Karpas-422 (cell line): ENCODE measurements around the gene CHAC1. TPM values are rescaled to one million over a fixed set of nuclear protein-coding genes. Genes with fewer than 3 reads are reported as not detected.
"Not testable (repeated sequence)": the region's sequence is repeated elsewhere in the genome, so short reads cannot be mapped to it uniquely, and the experiment has no call there.

Source experiments
- DNase-seq: peaks from one replicate; pipeline ENCODE4 v3.0.0-alpha.2; 2015
- H2AFZ ChIP-seq: fragments of 200-600 bp; sonication (generic); 2 replicates; pipeline ENCODE4 v1.6.1; 2014; ENCODE audit warnings: antibody characterized with exemption, low read length, mixed read lengths
- H3K27ac ChIP-seq: fragments of 200-600 bp; sonication (generic); 2 replicates; pipeline ENCODE4 v1.5.1; 2014; ENCODE audit warnings: mild to moderate bottlenecking, low read length, moderate library complexity
- H3K27me3 ChIP-seq: fragments of 200-600 bp; sonication (generic); 2 replicates; pipeline ENCODE4 v1.6.1; 2014; ENCODE audit warnings: low read length, mixed read lengths
- H3K36me3 ChIP-seq: fragments of 200-600 bp; sonication (generic); 2 replicates; pipeline ENCODE4 v1.6.1; 2014; ENCODE audit warnings: low read length, mixed read lengths; ENCODE audit not compliant: insufficient read depth
- H3K4me1 ChIP-seq: fragments of 200-600 bp; sonication (generic); 2 replicates; pipeline ENCODE4 v1.6.1; 2014; ENCODE audit warnings: mild to moderate bottlenecking, low read length, mixed read lengths
- H3K4me2 ChIP-seq: fragments of 200-600 bp; sonication (generic); 2 replicates; pipeline ENCODE4 v1.6.1; 2014; ENCODE audit warnings: low read length, low read depth, mild to moderate bottlenecking; ENCODE audit not compliant: poor library complexity, severe bottlenecking
- H3K4me3 ChIP-seq: fragments of 200-600 bp; sonication (generic); 2 replicates; pipeline ENCODE4 v1.5.1; 2014; ENCODE audit warnings: mild to moderate bottlenecking, antibody characterized with exemption, low read length, mixed read lengths
- H3K79me2 ChIP-seq: fragments of 200-600 bp; sonication (generic); 2 replicates; pipeline ENCODE4 v1.6.1; 2014; ENCODE audit warnings: mild to moderate bottlenecking, low read length, mixed read lengths
- H3K9ac ChIP-seq: fragments of 200-600 bp; sonication (generic); 2 replicates; pipeline ENCODE4 v1.6.0; 2014; ENCODE audit warnings: low read length
- H3K9me2 ChIP-seq: fragments of 200-600 bp; sonication (generic), shearing (Covaris generic); replicated peaks from 2 replicates; pipeline ENCODE4 v1.6.0; 2014; ENCODE audit warnings: mild to moderate bottlenecking, low read length, moderate library complexity; ENCODE audit not compliant: insufficient read depth
- H3K9me3 ChIP-seq: fragments of 300-700, 200-600 bp; sonication (generic); 2 replicates; pipeline ENCODE4 v1.6.1; 2014; ENCODE audit warnings: low read length, mixed read lengths
- H4K20me1 ChIP-seq: fragments of 200-600 bp; sonication (generic); 2 replicates; pipeline ENCODE4 v1.6.1; 2014; ENCODE audit warnings: mild to moderate bottlenecking, antibody characterized with exemption, low read length, low read depth; ENCODE audit not compliant: insufficient read depth
- total RNA-seq: library from RNA; depleted of rRNA; stranded (reverse); fragments of >200 nt; shearing (Covaris generic); gene quantifications from 2 replicates; pipeline ENCODE4 v1.2.3, GENCODE V29; 2014; ENCODE audit warnings: low replicate concordance

CHAC1 gene
- total RNA-seq, 1 experiment from 2014 or later: 45.5 TPM

DNA sequence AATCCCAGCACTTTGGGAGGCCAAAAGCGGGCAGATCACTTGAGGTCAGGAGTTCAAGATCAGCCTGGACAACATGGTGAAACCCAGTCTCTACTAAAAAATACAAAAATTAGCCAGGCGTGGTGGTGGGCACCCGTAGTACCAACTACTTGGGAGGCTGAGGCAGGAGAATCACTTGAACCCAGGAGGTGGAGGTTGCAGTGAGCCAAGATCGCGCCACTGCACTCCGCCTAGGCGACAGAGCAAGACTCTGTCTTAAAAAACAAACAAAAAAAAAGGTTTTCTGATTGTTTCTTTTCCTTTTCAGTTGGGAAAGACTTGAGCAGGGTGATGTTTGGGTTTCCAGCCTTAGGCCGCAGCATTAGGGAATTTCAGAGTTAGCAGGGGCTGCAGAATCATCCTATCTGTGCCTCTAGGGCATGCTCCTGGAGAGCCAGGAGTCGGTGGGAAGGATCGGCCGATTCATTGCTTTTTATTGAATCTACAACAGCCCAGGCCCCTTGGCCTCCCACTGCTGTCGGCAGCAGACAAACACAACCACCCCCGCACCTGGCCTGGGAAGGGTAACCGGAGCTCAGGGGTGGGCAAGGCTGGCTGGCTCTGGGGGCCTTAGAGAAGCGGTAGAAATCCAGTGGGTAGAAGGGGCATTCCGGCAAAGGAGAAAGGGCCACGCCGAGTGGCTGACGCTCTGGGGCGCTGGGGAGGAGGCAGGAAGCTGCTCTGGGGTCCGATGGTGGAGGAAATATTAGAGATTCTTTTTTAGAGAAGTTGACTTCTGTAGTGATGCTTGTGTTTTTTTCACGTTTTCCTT lies 6.3 kb downstream of the CHAC1 start:
- peaks cover 7% of the 10 kb centered on the region; the same call in 1 of the 2 replicates for H3K4me1 ChIP-seq
- no peak overlapping the region for H3K4me2 ChIP-seq
- no peak overlapping the region for H2AFZ ChIP-seq
- DNase-seq: no peak
- no peaks in the 10 kb centered on the region for H3K36me3 ChIP-seq
- H3K9me3 ChIP-seq: no peaks in the 10 kb centered on the region
- H3K27me3 ChIP-seq: no peaks in the 10 kb centered on the region
- H3K27ac ChIP-seq: no peak overlapping the region
- no peaks in the 10 kb centered on the region for H3K79me2 ChIP-seq
- H4K20me1 ChIP-seq: no peaks in the 10 kb centered on the region
- H3K4me3 ChIP-seq: no peak overlapping the region
- H3K9me2 ChIP-seq: no peaks in the 10 kb centered on the region
- H3K9ac ChIP-seq: no peak overlapping the region

DNA sequence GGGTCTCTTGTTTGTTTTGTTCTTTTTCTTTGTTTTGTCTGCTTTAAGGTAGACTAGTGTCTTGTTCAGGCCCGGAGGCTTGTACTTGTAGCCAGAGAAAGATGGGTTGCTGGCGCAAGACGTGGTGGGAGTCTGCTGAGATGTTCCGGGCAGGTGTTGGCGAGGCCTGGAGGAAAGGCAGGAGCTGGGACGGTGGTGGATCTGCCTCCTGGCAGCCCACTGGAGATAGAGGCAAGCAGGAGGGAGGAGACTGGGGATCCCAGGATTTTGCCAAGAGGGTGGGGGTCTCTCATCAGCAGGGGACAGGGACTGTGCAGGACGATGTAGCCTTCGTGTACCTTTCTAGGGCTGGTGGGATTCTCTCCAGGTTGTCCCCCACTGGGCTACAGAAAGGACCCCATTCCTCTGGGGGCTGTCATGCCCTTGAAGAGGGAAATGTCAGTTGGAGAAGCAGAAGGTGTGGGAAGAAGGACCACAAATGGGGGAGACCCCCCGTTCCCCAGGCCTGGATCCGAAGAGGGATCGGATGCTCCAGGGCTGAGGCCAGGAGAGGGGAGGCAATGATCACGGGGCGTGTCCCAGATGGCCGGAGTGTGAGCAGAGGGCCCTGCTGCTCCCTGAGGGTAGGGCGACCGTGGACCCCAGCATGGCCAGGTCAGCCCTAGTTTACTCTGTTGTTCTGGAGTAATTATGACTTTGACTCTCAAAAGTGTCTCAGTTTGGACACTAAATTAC lies 7.0 kb downstream of the CHAC1 start:
- Histone ChIP-seq H3K4me2 (no peak overlapping the region), H3K9me2 (no peaks in the 10 kb centered on the region), H3K36me3 (no peaks in the 10 kb centered on the region), H3K4me3 (no peak overlapping the region), H3K4me1 (peaks cover 7% of the 10 kb centered on the region; the same call in 1 of the 2 replicates), H3K79me2 (no peaks in the 10 kb centered on the region), H2AFZ (no peak overlapping the region), H4K20me1 (no peaks in the 10 kb centered on the region), H3K9me3 (no peaks in the 10 kb centered on the region), H3K27me3 (no peaks in the 10 kb centered on the region), H3K27ac (no peak overlapping the region), H3K9ac (no peak overlapping the region)
- no peak for DNase-seq

- Histone ChIP-seq H3K79me2 (no peaks in the 10 kb centered on the region), H3K27me3 (no peaks in the 10 kb centered on the region), H3K9me3 (no peaks in the 10 kb centered on the region), H3K4me2 (no peak overlapping the region), H2AFZ (no peak overlapping the region), H3K27ac (no peak overlapping the region), H3K4me3 (no peak overlapping the region), H3K4me1 (peaks cover 7% of the 10 kb centered on the region; the same call in 1 of the 2 replicates), H4K20me1 (no peaks in the 10 kb centered on the region), H3K9me2 (no peaks in the 10 kb centered on the region), H3K9ac (no peak overlapping the region), H3K36me3 (no peaks in the 10 kb centered on the region)
- no peak for DNase-seq
Measured at GRCh38 chr15:40960925-40961324, 7.7 kb downstream of the CHAC1 start.

GRCh38 chr15:40961740-40962139 lies 8.5 kb downstream of the CHAC1 start:
- not testable (repeated sequence) for H2AFZ ChIP-seq, H4K20me1 ChIP-seq, DNase-seq, H3K4me3 ChIP-seq, H3K9me2 ChIP-seq, H3K79me2 ChIP-seq, H3K36me3 ChIP-seq, H3K4me1 ChIP-seq, H3K9ac ChIP-seq, H3K9me3 ChIP-seq, H3K4me2 ChIP-seq, H3K27me3 ChIP-seq, H3K27ac ChIP-seq

GRCh38 chr15:40962317-40962716 lies 9.0 kb downstream of the CHAC1 start:
- H3K4me1 ChIP-seq: not testable (repeated sequence)

DNA sequence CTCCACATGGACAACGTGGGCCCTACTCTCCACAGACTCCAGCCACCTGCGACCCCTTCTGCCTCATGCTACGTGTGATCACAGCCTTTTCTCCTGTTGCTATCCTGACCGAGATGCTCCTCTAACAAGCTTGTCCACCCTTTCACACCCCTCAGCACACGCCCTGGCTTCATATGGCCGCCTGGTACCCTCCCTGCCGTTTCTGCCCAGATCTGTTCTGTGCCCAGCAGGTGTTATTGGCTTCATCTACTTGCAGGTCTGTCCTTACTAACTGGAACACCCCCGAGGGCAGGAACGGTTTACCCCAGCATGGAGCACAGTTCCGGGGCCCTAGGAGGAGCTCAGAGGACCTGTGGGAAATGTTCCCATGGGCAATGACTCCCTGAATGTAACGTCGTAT lies 9.9 kb downstream of the CHAC1 start:
- H3K4me3 ChIP-seq: no peak overlapping the region
- no peak for DNase-seq

More at GRCh38 chr15:40962317-40962716, 9.0 kb downstream of the CHAC1 start:
- not testable (repeated sequence) for H3K27me3 ChIP-seq, H4K20me1 ChIP-seq, H3K9ac ChIP-seq, DNase-seq, H2AFZ ChIP-seq, H3K36me3 ChIP-seq, H3K27ac ChIP-seq, H3K79me2 ChIP-seq, H3K4me3 ChIP-seq, H3K9me3 ChIP-seq, H3K9me2 ChIP-seq, H3K4me2 ChIP-seq

DNA sequence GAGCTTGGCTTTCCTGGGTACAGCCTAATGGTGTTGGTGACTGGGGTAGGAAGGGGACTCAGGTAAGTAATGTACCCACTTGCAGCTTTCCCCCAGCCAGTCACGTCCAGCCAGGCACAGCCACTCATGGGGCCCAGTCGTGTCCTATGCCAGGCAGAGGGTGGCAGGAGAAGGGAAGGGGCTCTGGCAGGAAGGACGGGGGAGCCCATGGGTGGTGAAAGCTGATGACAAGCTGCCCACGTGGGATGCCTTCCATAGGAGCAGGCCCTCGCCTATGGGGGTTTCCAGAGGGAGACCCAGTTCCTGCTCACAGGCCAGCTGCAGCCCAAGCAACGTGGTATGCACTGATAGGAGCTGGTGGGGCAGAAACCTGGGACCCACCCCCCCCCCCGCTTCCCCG lies 10.7 kb downstream of the CHAC1 start:
- H3K9ac ChIP-seq: no peak overlapping the region
- no peak for DNase-seq
- H3K4me1 ChIP-seq: no peaks in the 10 kb centered on the region
- H3K36me3 ChIP-seq: no peaks in the 10 kb centered on the region
- no peaks in the 10 kb centered on the region for H4K20me1 ChIP-seq
- no peaks in the 10 kb centered on the region for H3K9me3 ChIP-seq
- H3K9me2 ChIP-seq: no peaks in the 10 kb centered on the region
- H3K79me2 ChIP-seq: no peaks in the 10 kb centered on the region
- no peak overlapping the region for H3K27ac ChIP-seq
- no peak overlapping the region for H3K4me2 ChIP-seq
- H3K27me3 ChIP-seq: no peaks in the 10 kb centered on the region
- no peak overlapping the region for H2AFZ ChIP-seq
- H3K4me3 ChIP-seq: no peak overlapping the region

More for the DNA sequence above, 9.9 kb downstream of the CHAC1 start:
- Histone ChIP-seq H3K36me3 (no peaks in the 10 kb centered on the region), H4K20me1 (no peaks in the 10 kb centered on the region), H3K4me1 (no peaks in the 10 kb centered on the region), H3K9ac (no peak overlapping the region), H3K27ac (no peak overlapping the region), H3K4me2 (no peak overlapping the region), H3K9me2 (no peaks in the 10 kb centered on the region), H3K27me3 (no peaks in the 10 kb centered on the region), H3K9me3 (no peaks in the 10 kb centered on the region), H3K79me2 (no peaks in the 10 kb centered on the region), H2AFZ (no peak overlapping the region)

DNA sequence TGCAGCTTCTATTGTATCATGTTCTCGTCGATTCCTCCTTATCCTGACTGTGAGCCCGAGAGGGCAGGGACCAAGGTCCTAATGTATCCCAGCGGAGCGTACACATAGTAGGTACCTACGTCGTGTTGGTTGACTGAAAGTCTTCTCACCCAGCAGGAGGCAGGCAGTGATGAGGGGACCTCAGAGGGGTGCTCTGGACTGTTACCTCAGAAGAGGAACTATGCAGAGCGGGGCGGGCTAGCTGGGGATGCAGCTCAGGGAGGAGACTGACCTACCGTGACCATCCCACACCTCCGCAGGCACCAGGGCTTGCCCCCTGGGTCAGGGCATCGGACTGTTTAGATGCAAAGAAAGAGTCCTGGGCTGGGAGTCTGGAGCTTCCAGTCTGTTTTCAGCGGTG lies 11.4 kb downstream of the CHAC1 start:
- Histone ChIP-seq H4K20me1 (no peaks in the 10 kb centered on the region), H3K4me2 (no peak overlapping the region), H3K27me3 (no peaks in the 10 kb centered on the region), H3K9ac (no peak overlapping the region), H2AFZ (no peak overlapping the region), H3K9me2 (no peaks in the 10 kb centered on the region), H3K27ac (no peak overlapping the region), H3K79me2 (no peaks in the 10 kb centered on the region), H3K4me3 (no peak overlapping the region), H3K9me3 (no peaks in the 10 kb centered on the region), H3K36me3 (no peaks in the 10 kb centered on the region), H3K4me1 (no peaks in the 10 kb centered on the region)
- DNase-seq: no peak
